IPS DF 4.7 (cell line): ENCODE data around the gene SPATA46.

Experiments used
- DNase-seq: peaks from one replicate; pipeline ENCODE4 v3.0.0-alpha.2; 2013; ENCODE audit warnings: low spot score; ENCODE audit errors: extremely low read depth

SPATA46 gene

DNA sequence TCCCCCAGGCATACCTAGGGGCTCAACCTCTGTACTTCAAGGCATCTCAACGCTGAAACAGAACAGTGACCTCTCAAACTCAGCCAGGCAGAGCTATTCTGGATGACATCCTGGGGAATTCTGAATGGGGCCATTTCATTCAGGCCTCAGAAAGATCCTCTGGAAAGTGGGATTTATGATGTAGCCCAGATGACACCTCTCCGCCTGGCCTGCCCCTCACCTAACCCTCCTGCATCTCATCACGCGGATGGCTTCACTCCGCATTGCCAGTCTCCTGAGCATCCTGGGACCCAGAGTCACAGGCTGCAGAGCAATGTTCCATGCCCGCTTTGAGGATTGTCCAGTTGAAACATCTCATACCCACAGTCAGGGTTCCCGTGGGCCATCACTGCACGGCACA lies 1.2 kb downstream of the SPATA46 start:
- no peak for DNase-seq

DNA sequence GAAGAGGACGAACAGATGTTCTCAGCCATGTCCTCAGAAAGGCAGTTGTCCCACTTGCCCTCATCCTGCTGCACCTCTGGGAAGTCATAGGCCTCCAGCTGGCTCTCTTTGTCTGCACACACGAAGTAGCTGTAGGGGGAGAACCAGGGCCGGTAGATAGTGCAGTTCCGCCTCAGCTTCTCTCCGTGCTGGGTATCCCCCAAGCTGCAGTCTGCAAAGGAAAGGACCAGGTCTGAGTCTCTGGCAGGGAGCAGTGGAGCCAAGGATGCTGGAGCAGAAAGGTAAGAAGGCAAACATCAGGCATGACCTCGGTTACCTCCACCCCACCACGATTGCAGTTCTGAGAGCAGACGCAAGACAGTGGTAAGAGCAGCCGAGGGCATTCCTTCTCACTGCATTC lies 2.2 kb downstream of the SPATA46 start:
- DNase-seq: no peak

DNA sequence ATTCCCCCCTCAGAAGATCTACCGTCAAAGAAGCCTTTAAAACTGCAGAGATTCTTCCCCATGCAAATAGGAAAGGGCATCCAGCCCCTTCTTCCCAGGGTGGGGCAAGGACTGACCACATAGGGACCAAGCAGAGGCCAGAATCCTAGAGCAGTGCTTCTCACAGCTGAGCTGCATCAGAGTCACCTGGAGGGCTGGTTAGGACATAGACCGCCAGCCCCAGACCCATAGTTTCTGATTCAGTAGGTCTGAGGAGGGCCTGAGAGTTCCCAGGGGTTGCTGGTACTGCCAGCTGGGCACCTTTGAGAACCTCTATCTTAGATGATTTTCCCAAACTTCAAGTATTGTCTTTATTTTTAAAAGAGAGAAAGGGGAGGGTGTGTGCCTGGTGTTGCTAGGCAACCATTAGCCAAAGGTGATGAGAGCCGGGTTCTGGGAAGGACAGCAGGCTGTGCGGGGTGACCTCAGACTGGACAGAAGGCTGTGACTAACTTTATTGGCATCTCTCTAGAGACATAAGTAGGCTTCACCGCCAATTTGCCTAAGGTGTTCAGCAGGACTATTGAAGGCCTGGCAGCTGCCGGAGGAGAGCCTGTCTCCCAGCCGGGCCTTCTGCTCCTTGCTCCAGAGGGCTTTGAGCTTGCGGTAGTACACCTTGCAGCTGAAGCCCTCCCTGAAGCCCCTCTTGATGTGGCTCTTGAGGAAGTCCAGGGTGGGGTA lies 3.0 kb downstream of the SPATA46 start:
- no peak for DNase-seq

DNA sequence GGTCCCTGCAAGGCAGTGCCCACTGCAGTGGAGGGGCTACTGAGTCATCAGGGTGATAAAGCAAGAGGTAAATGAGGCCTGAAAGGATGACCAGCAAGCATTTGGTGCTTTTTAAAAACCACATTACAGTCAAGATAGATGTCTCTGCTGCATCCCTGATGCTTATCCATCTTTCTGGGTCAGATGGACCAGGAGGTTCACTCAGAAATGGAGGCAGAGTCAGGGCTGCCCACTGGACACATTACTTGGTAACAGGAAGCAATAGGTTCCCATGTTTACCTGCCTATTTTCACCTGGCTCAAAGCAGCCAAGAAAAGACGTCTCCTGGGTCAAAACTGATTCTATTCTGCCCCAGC lies 3.6 kb downstream of the SPATA46 start:
- no peak for DNase-seq

DNA sequence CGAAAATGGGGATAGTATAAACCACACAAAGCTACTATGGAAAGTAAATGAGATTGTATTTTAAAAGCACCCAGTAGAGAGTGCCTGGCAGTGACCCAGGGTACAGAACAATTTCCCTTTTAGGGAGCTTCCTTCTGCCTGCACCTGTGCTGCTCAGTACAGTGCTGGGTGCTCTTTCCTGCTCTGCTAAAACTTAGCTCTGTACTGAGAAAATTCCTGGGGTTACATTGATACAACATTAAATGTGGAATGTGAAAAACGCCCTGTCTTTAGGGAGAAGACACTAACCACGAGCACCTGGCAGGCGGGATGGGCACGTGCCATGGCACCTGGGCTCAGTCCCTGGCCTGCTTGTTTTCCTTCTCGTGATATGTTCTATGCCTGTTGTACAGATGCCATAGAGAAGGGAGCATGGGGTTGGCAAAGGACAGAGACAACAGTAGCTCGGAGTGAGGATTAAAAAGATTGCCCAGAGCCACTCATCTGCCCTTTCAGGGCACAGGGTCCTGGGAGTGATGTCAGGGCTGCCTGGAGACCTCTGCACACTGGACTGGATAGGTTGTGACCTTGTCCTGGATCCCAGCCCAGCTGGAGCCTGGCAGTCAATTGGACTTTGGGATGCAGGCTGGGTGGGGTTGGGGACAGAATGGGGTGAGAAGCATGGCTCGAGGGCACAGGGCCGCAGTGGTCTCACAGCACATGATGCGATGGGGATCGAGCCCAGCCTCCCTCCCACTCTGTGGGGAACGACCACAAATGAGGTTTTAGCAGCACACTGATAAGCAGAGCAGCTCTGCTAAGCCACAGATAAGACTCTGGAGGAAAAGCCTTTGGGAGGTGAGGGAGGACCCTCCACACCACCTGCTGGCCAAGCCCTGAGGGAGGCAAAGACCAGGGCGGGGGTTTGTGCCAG lies 4.2 kb downstream of the SPATA46 start:
- no peak for DNase-seq

DNA sequence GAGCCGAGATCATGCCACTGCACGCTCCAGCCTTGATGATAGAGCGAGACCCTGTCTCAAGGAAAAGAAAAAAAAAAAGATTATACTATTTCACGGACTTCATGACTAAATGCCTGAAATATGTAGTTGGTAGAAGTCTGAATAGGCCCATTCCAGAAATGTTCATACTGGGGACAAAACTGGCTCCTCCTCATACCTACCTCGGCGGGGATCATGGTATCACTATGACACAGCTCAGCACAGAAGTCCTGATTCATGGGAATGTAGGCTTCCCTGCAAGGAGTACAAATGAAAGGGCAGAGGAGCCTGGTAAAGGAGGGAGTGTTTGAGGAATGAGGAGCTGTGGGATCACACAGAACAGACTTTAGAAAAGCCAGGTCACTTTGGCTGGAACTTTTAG lies 5.0 kb downstream of the SPATA46 start:
- DNase-seq: no peak

DNA sequence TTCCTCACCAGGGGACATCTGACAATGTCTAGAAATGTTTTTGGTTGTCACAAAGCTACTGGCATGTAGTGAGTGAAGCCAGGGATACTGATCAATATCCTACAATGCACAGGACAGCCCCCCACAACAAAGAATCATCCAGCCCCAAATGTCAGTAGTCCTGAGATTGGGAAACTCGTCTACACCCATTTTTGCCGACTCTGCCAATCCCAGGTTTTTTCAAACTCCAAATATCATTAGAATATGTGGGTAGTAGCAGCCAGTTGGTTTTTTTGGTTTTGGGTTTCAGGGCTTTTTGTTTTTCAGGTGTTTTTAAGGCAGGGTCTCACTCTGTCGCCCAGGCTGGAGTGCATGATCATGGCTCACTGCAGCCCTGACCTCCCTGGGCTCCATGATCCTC lies 5.9 kb downstream of the SPATA46 start:
- DNase-seq: no peak

DNA sequence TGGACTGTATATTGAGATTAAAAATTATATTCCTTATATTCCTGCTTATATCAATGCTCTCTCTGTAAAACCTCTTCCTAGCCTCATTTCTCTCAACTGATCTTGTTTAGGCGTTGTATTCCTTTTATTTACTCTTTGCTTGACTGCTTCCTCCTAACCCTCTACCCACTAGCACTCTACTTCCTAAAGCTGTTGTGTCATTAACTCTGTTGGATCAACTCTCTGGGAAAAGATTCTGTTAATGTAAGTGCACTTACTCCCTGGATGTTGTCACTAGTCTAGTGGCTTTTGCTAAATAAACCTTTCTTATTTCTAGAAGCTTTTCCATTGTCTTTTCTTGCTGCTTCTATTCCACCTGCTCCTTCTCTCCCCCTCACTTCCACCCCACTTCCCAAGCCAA lies 6.5 kb downstream of the SPATA46 start:
- no peak for DNase-seq

DNA sequence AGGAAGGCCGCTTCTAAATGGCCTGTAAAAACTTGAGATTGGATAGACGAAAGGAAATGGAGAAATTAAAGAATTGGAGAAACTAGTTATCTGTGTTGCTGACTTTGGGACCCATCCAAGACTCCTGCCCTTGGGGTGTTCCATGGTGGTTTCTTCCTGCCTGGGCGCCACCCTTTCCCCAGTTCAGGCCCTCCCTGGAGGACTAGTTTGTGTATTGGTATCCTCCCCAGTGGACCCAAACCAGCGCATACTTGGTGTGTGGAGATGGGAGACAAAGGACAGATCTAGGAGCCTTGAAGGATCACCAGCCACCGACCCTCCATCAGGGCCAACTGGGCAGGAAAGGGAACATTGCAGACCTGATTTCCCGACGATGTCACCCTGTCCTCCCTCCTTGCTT lies 7.1 kb downstream of the SPATA46 start:
- no peak for DNase-seq

DNA sequence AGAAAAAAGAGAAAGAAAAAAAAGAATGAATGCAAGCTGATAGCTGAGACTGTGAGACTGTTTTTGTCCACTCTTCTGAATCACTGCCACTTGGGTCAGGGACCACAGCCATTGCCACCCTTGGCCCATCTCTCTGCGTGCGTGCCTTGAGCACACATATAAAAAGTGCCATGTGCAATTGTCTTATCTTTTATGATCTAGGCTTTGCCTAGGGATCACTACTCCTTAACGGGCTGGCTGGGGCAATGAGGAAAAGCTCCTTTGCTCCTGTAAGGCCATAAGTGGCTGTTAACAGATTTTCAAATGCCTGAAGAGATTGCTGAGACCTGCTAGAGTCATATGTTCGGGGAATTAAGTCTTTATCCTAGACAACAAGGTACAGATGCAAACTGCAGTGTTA lies 8.2 kb downstream of the SPATA46 start:
- no peak for DNase-seq

DNA sequence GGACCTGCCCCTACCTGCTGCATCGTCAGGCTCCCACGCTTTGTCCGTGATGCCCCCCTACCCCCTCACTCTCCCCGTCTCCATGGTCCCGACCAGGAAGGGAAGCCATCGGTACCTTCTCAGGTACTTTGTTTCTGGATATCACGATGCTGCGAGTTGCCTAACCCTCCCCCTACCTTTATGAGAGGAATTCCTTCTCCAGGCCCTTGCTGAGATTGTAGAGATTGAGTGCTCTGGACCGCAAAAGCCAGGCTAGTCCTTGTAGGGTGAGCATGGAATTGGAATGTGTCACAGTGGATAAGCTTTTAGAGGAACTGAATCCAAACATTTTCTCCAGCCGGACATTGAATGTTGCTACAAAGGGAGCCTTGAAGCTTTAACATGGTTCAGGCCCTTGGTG lies 8.9 kb downstream of the SPATA46 start:
- DNase-seq: no peak

DNA sequence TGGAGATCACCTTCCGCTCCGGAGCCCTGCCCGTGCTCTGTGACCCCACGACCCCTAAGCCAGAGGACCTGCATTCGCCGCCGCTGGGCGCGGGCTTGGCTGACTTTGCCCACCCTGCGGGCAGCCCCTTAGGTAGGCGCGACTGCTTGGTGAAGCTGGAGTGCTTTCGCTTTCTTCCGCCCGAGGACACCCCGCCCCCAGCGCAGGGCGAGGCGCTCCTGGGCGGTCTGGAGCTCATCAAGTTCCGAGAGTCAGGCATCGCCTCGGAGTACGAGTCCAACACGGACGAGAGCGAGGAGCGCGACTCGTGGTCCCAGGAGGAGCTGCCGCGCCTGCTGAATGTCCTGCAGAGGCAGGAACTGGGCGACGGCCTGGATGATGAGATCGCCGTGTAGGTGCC lies 9.6 kb downstream of the SPATA46 start:
- DNase-seq: no peak

DNA sequence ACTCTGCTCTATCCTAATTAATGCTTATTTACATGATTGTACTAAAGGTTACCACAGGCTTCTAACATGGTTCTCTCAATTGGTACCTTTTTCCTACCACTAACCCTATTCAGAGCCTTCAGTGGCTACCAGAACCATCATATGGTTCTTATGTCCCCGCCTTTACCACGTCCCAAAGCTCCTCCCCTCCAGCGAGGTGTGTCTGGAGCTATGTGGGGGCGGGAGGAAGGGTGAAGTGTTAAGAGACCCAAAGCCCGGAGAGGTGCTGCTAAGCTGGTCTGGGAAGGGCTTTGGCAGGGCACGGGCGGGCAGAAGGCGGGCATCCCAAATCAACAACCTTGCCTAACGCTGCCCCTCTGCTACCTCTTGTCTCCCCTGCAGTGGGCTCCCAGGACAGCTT lies 10.0 kb downstream of the SPATA46 start:
- DNase-seq: no peak

DNA sequence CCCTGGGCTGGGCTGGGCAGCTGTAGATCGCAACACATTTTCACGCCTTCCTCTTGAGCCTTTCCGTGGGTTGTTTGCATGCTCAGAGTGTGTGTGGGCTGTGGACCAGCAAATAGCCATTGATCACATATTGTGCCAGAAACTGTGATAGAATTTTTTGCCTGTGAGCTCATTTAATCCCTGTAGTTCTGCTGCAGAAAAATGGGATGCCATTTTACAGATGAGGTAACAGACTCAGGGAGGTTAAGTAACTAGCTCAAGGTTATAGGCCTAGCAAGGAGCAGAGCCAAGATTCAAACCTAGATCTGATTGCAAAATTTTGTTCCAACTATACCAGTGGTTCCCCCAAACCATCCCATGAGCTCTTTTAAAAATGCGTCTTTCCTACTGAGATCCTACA lies 10.5 kb downstream of the SPATA46 start:
- no peak for DNase-seq

DNA sequence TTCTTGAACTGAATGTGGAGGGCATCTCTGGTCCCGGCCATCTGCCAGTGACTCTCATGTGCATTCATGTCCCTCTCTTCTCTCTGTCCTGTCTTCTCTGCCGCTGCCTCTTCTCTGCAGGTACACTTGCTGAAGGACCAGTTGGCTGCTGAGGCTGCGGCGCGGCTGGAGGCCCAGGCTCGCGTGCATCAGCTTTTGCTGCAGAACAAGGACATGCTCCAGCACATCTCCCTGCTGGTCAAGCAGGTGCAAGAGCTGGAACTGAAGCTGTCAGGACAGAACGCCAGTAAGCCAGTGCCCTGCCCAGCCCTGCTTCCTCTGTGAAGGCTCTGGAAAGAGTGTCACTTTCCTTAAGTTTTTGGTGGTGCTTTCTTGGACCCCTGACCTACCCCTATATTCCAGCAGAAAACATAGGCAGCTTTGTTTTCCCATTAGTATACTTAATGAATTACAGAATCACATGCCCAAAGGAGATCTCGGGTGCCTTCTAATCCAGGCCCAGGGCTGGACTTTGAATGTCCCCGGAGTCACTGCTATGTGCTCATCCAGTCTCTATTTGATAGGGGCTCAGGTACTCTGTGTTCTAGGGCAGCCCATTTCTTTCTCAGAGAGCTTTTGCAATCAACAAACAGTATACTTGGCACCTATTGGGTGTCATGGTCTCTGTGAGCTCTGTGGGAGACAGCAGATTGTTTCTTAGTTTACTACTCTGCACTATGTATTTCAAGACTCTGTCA lies 11.2 kb downstream of the SPATA46 start:
- no peak for DNase-seq

DNA sequence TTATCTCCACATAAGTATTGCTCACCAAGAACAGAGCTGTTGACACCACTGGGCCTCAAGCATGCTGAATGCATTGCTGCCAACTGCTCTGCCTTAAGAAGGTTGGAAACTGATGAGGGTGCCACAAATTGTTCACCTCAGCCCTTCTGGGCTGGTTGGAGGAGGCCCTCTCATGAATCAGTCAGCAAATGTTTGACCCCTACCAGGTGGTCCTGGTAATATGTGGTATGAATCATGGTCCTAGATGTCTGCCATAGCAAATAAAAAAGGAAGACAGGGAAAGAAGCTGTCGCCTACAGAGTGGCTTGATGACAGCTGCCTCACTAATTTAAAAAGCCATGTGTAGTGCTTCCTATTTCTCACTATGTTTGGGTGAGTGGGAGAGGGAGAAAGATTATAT lies 12.2 kb downstream of the SPATA46 start:
- DNase-seq: no peak

DNA sequence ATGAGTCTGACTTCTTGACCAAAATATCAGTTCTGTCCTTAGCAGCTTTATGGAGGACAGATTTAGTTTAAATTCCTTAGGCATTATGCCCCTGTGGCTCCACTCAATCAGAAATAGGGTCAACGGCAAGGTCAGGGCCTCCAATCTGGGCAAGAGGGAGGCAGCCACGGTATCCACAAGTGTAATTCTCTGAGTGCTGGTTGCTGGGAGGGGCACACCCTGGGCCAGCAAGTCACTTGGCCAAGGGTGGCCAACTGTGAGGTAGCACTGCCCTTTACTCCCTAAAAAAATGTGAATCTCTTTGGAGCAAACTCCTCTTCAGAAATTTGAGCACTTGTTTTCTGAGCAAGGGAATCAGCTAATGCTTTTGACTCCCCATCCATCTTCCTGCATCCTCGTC lies 12.8 kb downstream of the SPATA46 start:
- no peak for DNase-seq

DNA sequence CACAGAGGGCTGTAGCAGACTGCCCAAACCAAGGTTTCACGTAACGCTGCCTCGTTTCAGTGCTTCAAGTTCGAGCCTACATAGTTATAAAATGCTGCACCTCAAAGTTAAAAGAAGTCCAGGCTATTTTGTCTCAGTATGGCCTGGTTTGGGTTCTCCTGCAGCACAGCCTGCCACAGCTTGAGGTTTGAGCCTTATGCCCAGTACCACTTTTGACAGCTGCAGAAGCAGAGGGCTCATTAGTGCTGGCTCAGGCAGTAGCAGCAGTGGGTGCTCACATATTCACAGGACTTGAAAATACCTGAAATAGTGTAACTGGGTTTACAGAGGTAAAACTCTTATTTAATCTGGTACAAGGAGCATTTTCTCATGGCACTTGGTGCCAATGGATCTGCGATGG lies 15.3 kb downstream of the SPATA46 start:
- no peak for DNase-seq

DNA sequence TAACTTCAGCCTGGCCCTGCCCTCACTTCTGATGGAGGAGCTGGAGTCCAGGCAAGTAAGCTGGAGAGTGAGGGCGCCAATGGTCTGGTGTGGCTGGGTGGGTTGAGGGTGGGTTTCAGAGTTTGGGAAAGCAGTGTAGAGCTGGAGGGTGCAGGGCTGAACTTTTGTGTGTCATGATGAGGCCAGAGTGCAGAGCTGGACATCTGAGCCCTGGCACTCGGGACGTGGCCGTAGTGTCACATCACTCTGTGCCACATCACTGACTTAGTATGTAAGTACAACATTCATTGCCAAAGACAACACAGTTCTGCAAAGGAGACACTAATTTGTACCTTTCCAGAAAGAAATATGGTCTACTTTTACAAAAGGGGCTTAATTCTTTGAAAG lies 15.8 kb downstream of the SPATA46 start:
- no peak for DNase-seq

DNA sequence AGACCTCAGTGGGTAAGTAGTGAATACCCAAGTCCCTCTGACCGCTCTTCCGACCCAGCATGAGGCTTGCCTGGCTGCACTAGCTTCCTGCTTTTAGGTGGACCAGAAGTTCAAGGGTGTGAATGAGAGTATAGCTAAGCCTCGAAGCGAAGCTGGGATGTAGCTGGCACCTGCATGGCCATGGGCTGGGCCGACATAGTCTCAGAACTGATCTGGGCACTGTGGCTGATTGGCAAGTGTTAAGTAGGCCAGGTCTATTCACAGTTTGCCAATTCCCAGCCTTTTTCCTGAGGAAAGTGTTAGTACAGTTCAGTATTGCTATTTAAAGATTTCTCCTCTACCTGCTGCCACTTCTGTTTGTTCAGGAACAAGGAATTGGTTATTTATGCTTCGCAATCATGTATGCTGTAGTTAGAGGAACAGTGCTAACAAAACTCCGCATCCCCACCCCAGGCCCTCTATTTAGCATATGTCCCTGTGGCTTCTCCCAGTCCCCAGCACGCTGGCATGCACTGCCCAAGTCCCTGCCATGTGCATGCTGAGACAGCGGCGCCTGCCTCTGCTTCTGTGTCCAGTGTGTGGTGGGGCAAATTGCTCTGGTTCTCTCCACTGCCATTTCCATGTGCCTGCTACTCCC lies 16.3 kb downstream of the SPATA46 start:
- DNase-seq: no peak

DNA sequence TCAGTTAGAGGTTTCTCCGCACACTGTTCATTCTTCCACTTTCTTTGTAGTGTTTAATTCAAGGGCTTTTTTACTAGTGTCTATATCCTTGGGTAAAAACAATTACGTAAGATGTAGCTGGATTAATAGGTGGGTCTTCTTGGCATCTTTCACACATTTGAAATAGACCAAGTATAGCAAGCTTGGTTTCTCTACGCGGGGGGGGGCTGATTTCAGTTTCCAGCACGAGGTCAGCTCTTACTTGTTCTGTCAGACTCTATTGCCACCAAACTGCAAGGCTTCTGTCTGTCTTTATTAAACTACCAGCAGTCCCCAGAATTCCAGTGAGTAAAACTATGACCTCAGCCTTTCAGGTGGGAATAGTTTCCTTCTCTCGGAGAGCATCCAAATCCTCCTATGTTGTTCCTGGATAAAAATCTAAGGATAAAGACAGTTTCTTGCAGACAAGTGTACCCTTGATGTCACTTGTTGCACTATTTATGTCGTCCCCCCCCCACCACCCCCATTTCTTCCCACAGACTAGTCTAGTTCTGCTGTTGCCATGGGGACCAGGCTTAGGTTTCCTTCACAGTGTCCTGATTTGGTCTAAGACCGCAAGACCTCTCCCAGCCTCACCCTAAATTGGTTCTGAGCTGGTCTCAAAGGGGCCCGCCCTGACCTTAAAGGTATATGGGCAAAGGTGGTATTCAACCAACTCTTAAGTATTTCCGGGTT lies 17.0 kb downstream of the SPATA46 start:
- no peak for DNase-seq
